ENCODE data around the gene SLX4IP.

- no peak for TF ChIP-seq ESRRA (CRISPR knock-in tag; IDR thresholded peaks at IDR 0.05; ENCODE audit: borderline replicate concordance)
- TF ChIP-seq JUN (CRISPR knock-in tag; IDR thresholded peaks at IDR 0.05), result no peak
- TF ChIP-seq ZNF121 (CRISPR knock-in tag; IDR thresholded peaks at IDR 0.05), result no peak
- no peak for TF ChIP-seq SOX15 (CRISPR knock-in tag; IDR thresholded peaks at IDR 0.05)
- TF ChIP-seq CTCF (IDR thresholded peaks at IDR 0.05), result no peak
These were observed 7.1 kb upstream of the SLX4IP start for GRCh38 chr20:10428008-10428407.

Data from WTC11 (cell line).